ENCODE results near the gene DAB2IP.
"Not testable (repeated sequence)": the region's sequence is repeated elsewhere in the genome, so short reads cannot be mapped to it uniquely, and the experiment has no call there.

Gene DAB2IP

GRCh38 chr9:121783521-121784507, 132.4 kb downstream of the DAB2IP start:
- Histone ChIP-seq H3K9me3 (ENCODE audit: control insufficient read depth, insufficient read depth, low read length) (no peaks in the 10 kb centered on the region), H3K9ac (ENCODE audit: low read depth, low read length) (no peak overlapping the region), H3K27me3 (ENCODE audit: control insufficient read depth, insufficient read depth, low read length) (no peaks in the 10 kb centered on the region), H3K36me3 (ENCODE audit: control insufficient read depth, insufficient read depth, low read length) (peaks cover 15% of the 10 kb centered on the region), H3K4me3 (ENCODE audit: low read depth, low read length) (no peak overlapping the region), H3K4me1 (ENCODE audit: control insufficient read depth, insufficient read depth, low read length) (peaks cover 12% of the 10 kb centered on the region)

DNA sequence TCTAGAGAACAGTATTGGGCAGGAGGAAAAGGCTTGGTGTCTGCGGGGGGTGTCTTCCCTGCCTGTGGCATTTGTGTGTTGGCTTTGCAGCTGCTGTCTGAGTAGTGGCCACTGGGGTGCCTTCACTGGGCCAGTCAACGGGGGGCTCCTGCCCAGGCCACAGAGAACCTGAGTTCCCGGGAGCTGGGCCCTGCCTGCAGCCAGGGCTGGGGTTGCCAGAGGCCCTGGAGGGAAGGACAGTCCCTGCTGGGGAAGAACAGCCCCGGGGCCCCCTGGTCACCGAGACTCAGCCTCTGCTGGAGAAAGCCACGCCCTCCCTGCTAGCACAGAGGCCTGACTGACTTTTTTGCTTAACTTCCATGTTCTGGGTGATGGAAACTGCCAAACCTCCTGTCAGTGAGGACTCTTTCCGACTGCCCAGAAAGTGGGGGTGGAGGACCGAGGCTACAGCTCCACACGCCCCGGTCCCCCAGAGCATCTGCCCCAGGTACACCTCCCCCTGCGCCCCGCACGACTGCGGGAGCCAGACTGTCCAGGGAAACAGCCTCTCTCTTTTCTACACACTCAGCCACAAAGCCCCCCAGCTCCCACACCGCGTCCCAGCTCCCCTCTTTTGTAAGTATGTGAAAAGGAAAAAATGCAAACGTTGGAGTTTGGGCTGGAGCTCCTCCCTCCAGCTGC, 133.4 kb downstream of the DAB2IP start:
- peaks cover 10% of the 10 kb centered on the region for H3K4me1 ChIP-seq (ENCODE audit: control insufficient read depth, insufficient read depth, low read length)
- no peaks in the 10 kb centered on the region for H3K27me3 ChIP-seq (ENCODE audit: control insufficient read depth, insufficient read depth, low read length)
- H3K4me3 ChIP-seq (ENCODE audit: low read depth, low read length): no peak overlapping the region
- H3K9me3 ChIP-seq (ENCODE audit: control insufficient read depth, insufficient read depth, low read length): no peaks in the 10 kb centered on the region
- H3K9ac ChIP-seq (ENCODE audit: low read depth, low read length): no peak overlapping the region
- H3K36me3 ChIP-seq (ENCODE audit: control insufficient read depth, insufficient read depth, low read length): peaks cover 15% of the 10 kb centered on the region

GRCh38 chr9:121785673-121786542, 134.5 kb downstream of the DAB2IP start:
- Histone ChIP-seq H3K36me3 (ENCODE audit: control insufficient read depth, insufficient read depth, low read length) (peaks cover 15% of the 10 kb centered on the region), H3K4me1 (ENCODE audit: control insufficient read depth, insufficient read depth, low read length) (peaks cover 10% of the 10 kb centered on the region), H3K4me3 (ENCODE audit: low read depth, low read length) (no peak overlapping the region), H3K9ac (ENCODE audit: low read depth, low read length) (no peak overlapping the region), H3K9me3 (ENCODE audit: control insufficient read depth, insufficient read depth, low read length) (no peaks in the 10 kb centered on the region), H3K27me3 (ENCODE audit: control insufficient read depth, insufficient read depth, low read length) (no peaks in the 10 kb centered on the region)

DNA sequence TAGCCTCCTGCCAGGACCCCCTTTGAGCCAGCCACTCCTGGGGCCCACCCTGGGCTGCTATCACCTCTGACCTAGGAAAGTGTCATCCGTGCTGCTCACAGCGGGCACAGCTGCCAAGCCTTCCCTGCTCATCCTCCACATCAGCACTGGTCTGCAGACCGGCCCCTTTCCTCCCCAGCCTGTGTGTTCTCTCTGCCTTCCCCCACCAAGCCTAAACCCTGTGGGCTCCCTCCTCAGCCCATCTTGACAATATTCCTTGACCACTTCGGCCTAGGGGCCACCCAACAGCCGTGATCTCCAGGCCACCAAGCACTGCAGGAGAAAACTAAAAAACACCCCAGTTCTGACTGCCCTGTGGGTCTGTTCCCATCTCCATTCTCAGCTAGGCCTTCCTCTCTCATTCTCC, 135.1 kb downstream of the DAB2IP start:
- H3K27me3 ChIP-seq (ENCODE audit: control insufficient read depth, insufficient read depth, low read length): no peaks in the 10 kb centered on the region
- H3K9ac ChIP-seq (ENCODE audit: low read depth, low read length): no peak overlapping the region
- peaks cover 14% of the 10 kb centered on the region for H3K36me3 ChIP-seq (ENCODE audit: control insufficient read depth, insufficient read depth, low read length)
- H3K9me3 ChIP-seq (ENCODE audit: control insufficient read depth, insufficient read depth, low read length): no peaks in the 10 kb centered on the region
- H3K4me1 ChIP-seq (ENCODE audit: control insufficient read depth, insufficient read depth, low read length): peaks cover 10% of the 10 kb centered on the region
- H3K4me3 ChIP-seq (ENCODE audit: low read depth, low read length): no peak overlapping the region

- H3K27me3 ChIP-seq (ENCODE audit: control insufficient read depth, insufficient read depth, low read length): no peaks in the 10 kb centered on the region
- peaks cover 10% of the 10 kb centered on the region for H3K4me1 ChIP-seq (ENCODE audit: control insufficient read depth, insufficient read depth, low read length)
- H3K4me3 ChIP-seq (ENCODE audit: low read depth, low read length): no peak overlapping the region
- H3K9ac ChIP-seq (ENCODE audit: low read depth, low read length): no peak overlapping the region
- peaks cover 10% of the 10 kb centered on the region for H3K36me3 ChIP-seq (ENCODE audit: control insufficient read depth, insufficient read depth, low read length)
- no peaks in the 10 kb centered on the region for H3K9me3 ChIP-seq (ENCODE audit: control insufficient read depth, insufficient read depth, low read length)
These were observed 135.6 kb downstream of the DAB2IP start for GRCh38 chr9:121786998-121787422.

DNA sequence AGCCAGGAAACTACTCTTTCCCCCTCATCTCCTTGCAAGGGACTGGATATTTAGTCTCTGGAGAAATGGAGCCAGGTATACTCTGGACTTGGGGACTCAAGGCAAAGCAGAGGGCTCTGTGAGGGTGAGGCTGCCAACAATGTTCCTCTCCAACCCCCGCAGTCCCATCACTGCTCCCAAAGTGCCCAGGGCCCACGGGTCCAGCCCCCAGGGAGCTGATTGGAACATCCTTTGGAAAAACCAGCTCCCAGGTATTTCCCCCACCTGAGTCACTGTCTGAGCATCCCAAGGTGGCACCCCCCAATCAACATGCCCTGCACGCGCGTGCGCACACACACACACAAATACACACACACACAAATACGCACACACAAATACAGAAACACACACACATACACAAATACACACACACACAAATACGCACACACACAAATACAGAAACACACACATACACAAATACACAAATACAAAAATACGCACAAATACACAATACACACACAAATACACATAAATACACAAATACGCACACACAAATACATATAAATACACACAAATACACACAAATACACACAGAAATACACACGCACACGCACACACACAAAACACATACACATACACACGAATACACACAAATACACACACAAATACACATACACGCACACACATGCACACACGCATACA, 137.4 kb downstream of the DAB2IP start:
- no peaks in the 10 kb centered on the region for H3K9me3 ChIP-seq (ENCODE audit: control insufficient read depth, insufficient read depth, low read length)
- H3K9ac ChIP-seq (ENCODE audit: low read depth, low read length): no peak overlapping the region
- H3K27me3 ChIP-seq (ENCODE audit: control insufficient read depth, insufficient read depth, low read length): no peaks in the 10 kb centered on the region
- H3K36me3 ChIP-seq (ENCODE audit: control insufficient read depth, insufficient read depth, low read length): no peaks in the 10 kb centered on the region
- peaks cover 5% of the 10 kb centered on the region for H3K4me1 ChIP-seq (ENCODE audit: control insufficient read depth, insufficient read depth, low read length)
- H3K4me3 ChIP-seq (ENCODE audit: low read depth, low read length): no peak overlapping the region

GRCh38 chr9:121790841-121791240, 139.4 kb downstream of the DAB2IP start:
- H3K36me3 ChIP-seq (ENCODE audit: control insufficient read depth, insufficient read depth, low read length): no peaks in the 10 kb centered on the region
- no peak overlapping the region for H3K4me3 ChIP-seq (ENCODE audit: low read depth, low read length)
- H3K27me3 ChIP-seq (ENCODE audit: control insufficient read depth, insufficient read depth, low read length): no peaks in the 10 kb centered on the region
- H3K9ac ChIP-seq (ENCODE audit: low read depth, low read length): no peak overlapping the region
- H3K4me1 ChIP-seq (ENCODE audit: control insufficient read depth, insufficient read depth, low read length): peaks cover 2% of the 10 kb centered on the region
- no peaks in the 10 kb centered on the region for H3K9me3 ChIP-seq (ENCODE audit: control insufficient read depth, insufficient read depth, low read length)

DNA sequence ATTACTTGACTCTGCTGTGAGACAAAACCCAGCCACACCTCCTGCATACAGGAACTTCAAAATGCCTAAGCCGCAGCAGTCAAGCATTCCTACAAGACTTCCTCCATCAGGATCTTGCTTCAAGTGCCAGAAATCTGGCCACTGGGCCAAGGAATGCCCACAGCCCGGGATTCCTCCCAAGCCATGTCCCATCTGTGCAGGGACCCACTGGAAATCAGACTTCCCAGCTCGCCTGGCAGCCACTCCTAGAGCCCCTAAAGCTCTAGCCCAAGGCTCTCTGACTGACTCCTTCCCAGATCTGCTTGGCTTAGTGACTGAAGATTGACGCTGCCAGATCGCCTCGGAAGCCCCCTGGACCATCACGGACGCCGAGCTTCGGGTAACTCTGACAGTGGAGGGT, 141.0 kb downstream of the DAB2IP start:
- not testable (repeated sequence) for H3K4me3 ChIP-seq (ENCODE audit: low read depth, low read length); H3K27me3 ChIP-seq (ENCODE audit: control insufficient read depth, insufficient read depth, low read length); H3K9me3 ChIP-seq (ENCODE audit: control insufficient read depth, insufficient read depth, low read length); H3K4me1 ChIP-seq (ENCODE audit: control insufficient read depth, insufficient read depth, low read length); H3K36me3 ChIP-seq (ENCODE audit: control insufficient read depth, insufficient read depth, low read length); H3K9ac ChIP-seq (ENCODE audit: low read depth, low read length)

DNA sequence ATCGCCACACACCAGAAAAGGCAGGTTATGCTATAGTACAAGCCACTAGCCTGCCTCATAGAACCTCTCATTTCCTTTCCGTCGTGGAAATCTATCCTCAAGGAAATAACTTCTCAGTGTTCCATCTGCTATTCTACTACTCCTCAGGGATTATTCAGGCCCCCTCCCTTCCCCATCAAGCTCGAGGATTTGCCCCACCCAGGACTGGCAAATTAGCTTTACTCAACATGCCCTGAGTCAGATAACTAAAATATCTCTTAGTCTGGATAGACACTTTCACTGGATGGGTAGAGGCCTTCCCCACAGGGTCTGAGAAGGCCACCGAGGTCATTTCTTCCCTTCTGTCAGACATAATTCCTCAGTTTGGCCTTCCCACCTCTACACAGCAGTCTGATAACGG, 142.9 kb downstream of the DAB2IP start:
- H3K4me1 ChIP-seq (ENCODE audit: control insufficient read depth, insufficient read depth, low read length); H3K36me3 ChIP-seq (ENCODE audit: control insufficient read depth, insufficient read depth, low read length); H3K9ac ChIP-seq (ENCODE audit: low read depth, low read length); H3K27me3 ChIP-seq (ENCODE audit: control insufficient read depth, insufficient read depth, low read length); H3K9me3 ChIP-seq (ENCODE audit: control insufficient read depth, insufficient read depth, low read length); H3K4me3 ChIP-seq (ENCODE audit: low read depth, low read length): not testable (repeated sequence)

GRCh38 chr9:121797081-121797480, 145.6 kb downstream of the DAB2IP start:
- Histone ChIP-seq H3K4me1 (ENCODE audit: control insufficient read depth, insufficient read depth, low read length) (peaks cover 4% of the 10 kb centered on the region), H3K36me3 (ENCODE audit: control insufficient read depth, insufficient read depth, low read length) (no peaks in the 10 kb centered on the region), H3K4me3 (ENCODE audit: low read depth, low read length) (no peak overlapping the region), H3K9me3 (ENCODE audit: control insufficient read depth, insufficient read depth, low read length) (no peaks in the 10 kb centered on the region), H3K9ac (ENCODE audit: low read depth, low read length) (no peak overlapping the region), H3K27me3 (ENCODE audit: control insufficient read depth, insufficient read depth, low read length) (no peaks in the 10 kb centered on the region)

DNA sequence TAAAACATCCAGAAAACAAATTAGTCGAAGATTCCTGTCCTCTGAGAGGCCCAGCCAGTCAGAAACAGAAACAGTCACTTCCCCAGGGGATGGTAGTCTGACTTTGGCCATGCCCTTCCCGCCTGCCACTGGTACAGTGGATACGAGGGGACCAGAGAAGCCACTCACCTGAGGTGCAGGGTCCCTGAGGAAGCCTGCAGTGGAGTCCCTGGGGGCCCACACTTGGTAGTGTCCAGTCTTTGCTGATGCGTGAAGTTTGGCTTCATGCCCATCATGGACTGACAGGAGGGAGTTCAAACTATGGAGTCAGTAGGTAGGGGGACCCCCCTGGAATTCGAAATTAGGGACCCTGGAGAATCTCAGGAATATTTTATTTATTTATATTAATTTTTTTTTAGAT, 147.5 kb downstream of the DAB2IP start:
- Histone ChIP-seq H3K4me3 (ENCODE audit: low read depth, low read length) (no peak overlapping the region), H3K9me3 (ENCODE audit: control insufficient read depth, insufficient read depth, low read length) (no peaks in the 10 kb centered on the region)

More for the DNA sequence above, 147.5 kb downstream of the DAB2IP start:
- Histone ChIP-seq H3K9ac (ENCODE audit: low read depth, low read length) (no peak overlapping the region), H3K4me1 (ENCODE audit: control insufficient read depth, insufficient read depth, low read length) (peaks cover 4% of the 10 kb centered on the region), H3K27me3 (ENCODE audit: control insufficient read depth, insufficient read depth, low read length) (no peaks in the 10 kb centered on the region), H3K36me3 (ENCODE audit: control insufficient read depth, insufficient read depth, low read length) (no peaks in the 10 kb centered on the region)
